ENCODE results near the gene TFPI.
"Not testable (repeated sequence)": the region's sequence is repeated elsewhere in the genome, so short reads cannot be mapped to it uniquely, and the experiment has no call there.

The TFPI gene

GRCh38 chr2:187528042-187528441 is 26.2 kb downstream of the TFPI start:
- DNase-seq (ENCODE audit: low read depth in 2 of 2) = no peak

- no peak for DNase-seq (ENCODE audit: low read depth in 2 of 2)
Measured at GRCh38 chr2:187527262-187527661, 27.0 kb downstream of the TFPI start.

- no peak for DNase-seq (ENCODE audit: low read depth in 2 of 2)
Measured at GRCh38 chr2:187526792-187527191, 27.4 kb downstream of the TFPI start.

- DNase-seq (ENCODE audit: low read depth in 2 of 2) = no peak
Measured at GRCh38 chr2:187525163-187525900, 28.9 kb downstream of the TFPI start.

- no peak for DNase-seq (ENCODE audit: low read depth in 2 of 2)
Measured at GRCh38 chr2:187523325-187523724, 30.9 kb downstream of the TFPI start.

GRCh38 chr2:187520121-187520624 is 34.1 kb downstream of the TFPI start:
- no peak for DNase-seq (ENCODE audit: low read depth in 2 of 2)

- DNase-seq (ENCODE audit: low read depth in 2 of 2) = no peak
Measured at GRCh38 chr2:187519419-187520120, 34.7 kb downstream of the TFPI start.

GRCh38 chr2:187517750-187518361 is 36.4 kb downstream of the TFPI start:
- not testable (repeated sequence) for DNase-seq (ENCODE audit: low read depth in 2 of 2)

GRCh38 chr2:187516630-187517510 is 37.4 kb downstream of the TFPI start:
- not testable (repeated sequence) for DNase-seq (ENCODE audit: low read depth in 2 of 2)

- no peak for DNase-seq (ENCODE audit: low read depth in 2 of 2)
Measured at GRCh38 chr2:187514930-187515329, 39.3 kb downstream of the TFPI start.

GRCh38 chr2:187514235-187514829 is 39.9 kb downstream of the TFPI start:
- DNase-seq (ENCODE audit: low read depth in 2 of 2) = not testable (repeated sequence)

GRCh38 chr2:187513460-187514234 is 40.6 kb downstream of the TFPI start:
- not testable (repeated sequence) for DNase-seq (ENCODE audit: low read depth in 2 of 2)

- no peak for DNase-seq (ENCODE audit: low read depth in 2 of 2)
Measured at GRCh38 chr2:187511356-187512315, 42.6 kb downstream of the TFPI start.

GRCh38 chr2:187510419-187511355 is 43.5 kb downstream of the TFPI start:
- not testable (repeated sequence) for DNase-seq (ENCODE audit: low read depth in 2 of 2)

- no peak for DNase-seq (ENCODE audit: low read depth in 2 of 2)
Measured at GRCh38 chr2:187509667-187510417, 44.4 kb downstream of the TFPI start.

- DNase-seq (ENCODE audit: low read depth in 2 of 2) = no peak
Measured at GRCh38 chr2:187506416-187506815, 47.8 kb downstream of the TFPI start.

GRCh38 chr2:187505065-187505672 is 49.1 kb downstream of the TFPI start:
- no peak for DNase-seq (ENCODE audit: low read depth in 2 of 2)

Data from stimulated activated CD8-positive, alpha-beta memory T cell treated with anti-CD3 and anti-CD28 coated beads, Interleukin-7, amount 100 ng/mL, for 4 hours (primary cell).